GM12892 (cell line): Measurements from ENCODE around the gene SLC44A3.

Source experiments
- POLR2A ChIP-seq: IDR thresholded peaks from 2 replicates; pipeline ENCODE4 v1.6.1; 2011; ENCODE audit warnings: low read depth, low read length, control low read depth
- POLR2AphosphoS5 ChIP-seq: IDR thresholded peaks from 2 replicates; pipeline ENCODE4 v1.6.1; 2011; ENCODE audit warnings: low read depth, low read length, control low read depth

GRCh38 chr1:94798462-94798861 lies 21.7 kb upstream of the SLC44A3 start:
- TF ChIP-seq POLR2A (no peak), POLR2AphosphoS5 (no peak)
